SK-N-MC (cell line): ENCODE data around the gene RELL1.

Experiments used
- EZH2 ChIP-seq: fragments of 200-600 bp; sonication (generic); IDR thresholded peaks from one replicate; pipeline ENCODE4 v1.6.1; 2017; ENCODE audit warnings: antibody characterized with exemption
- FOXP2 ChIP-seq: optimal IDR thresholded peaks from 2 replicates; pipeline ENCODE3; 2011; ENCODE audit warnings: mild to moderate bottlenecking, moderate library complexity; ENCODE audit not compliant: insufficient read depth; ENCODE audit errors: extremely low read length, control extremely low read depth
- POLR2AphosphoS5 ChIP-seq: IDR thresholded peaks from 2 replicates; pipeline ENCODE4 v1.6.1; 2012; ENCODE audit warnings: mild to moderate bottlenecking, low read depth, low read length, borderline replicate concordance

DNA sequence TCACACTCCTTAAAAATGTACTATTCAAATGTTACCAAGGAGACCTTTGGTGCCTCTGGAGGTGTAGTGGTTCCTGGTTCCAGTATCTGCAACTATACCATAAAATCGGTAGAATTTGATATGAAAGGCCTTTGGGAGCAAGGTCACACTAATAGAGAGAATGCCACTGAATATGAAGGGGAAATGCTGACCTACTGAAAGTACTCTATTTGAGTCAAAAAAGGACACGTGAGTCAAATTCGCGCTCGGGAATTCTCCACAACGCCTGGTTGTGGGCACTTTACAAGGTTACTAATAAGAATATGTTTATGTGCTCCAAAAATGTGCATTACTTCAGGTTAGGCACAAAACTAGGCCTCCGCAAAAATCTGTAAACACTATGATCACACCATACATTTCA lies 39.5 kb upstream of the RELL1 start:
- TF ChIP-seq EZH2 = no peak
- no peak for TF ChIP-seq POLR2AphosphoS5
- no peak for TF ChIP-seq FOXP2
